GM21576 (cell line): Measurements from ENCODE around the gene TMIGD3.

ENCODE experiments used
- ATAC-seq: cut with Tn5 transposase; IDR thresholded peaks from one replicate; pipeline ENCODE4 v1.9.1; 2021; ENCODE audit warnings: mild to moderate bottlenecking, moderate library complexity; ENCODE audit not compliant: unreplicated experiment

Gene TMIGD3

GRCh38 chr1:111449703-111450017, 53.8 kb downstream of the TMIGD3 start:
- ATAC-seq, result no peak

- ATAC-seq, result peak; percentile 92
These were observed 54.3 kb downstream of the TMIGD3 start, which contains the start of the genes ATP5PB and WDR77 for GRCh38 chr1:111448918-111449702. TSS of gene ATP5PB (plus strand) at chr1:111449464. CDS start at chr1:111449542, 78 bp downstream. TSS of gene WDR77 (minus strand) at chr1:111449256. CDS start at chr1:111449169, 87 bp downstream.

- ATAC-seq, result peak; percentile 21
These were observed 54.9 kb downstream of the TMIGD3 start for GRCh38 chr1:111448482-111448917.

GRCh38 chr1:111446967-111447892, 56.2 kb downstream of the TMIGD3 start:
- ATAC-seq, result no peak

GRCh38 chr1:111446546-111446945, 56.9 kb downstream of the TMIGD3 start:
- ATAC-seq, result no peak

GRCh38 chr1:111444031-111444430, 59.4 kb downstream of the TMIGD3 start:
- no peak for ATAC-seq

- ATAC-seq, result no peak
These were observed 61.0 kb downstream of the TMIGD3 start for GRCh38 chr1:111442457-111442856.

GRCh38 chr1:111441573-111442192, 61.8 kb downstream of the TMIGD3 start:
- ATAC-seq, result no peak

- ATAC-seq, result no peak
These were observed 63.7 kb downstream of the TMIGD3 start for GRCh38 chr1:111439461-111440351.

- no peak for ATAC-seq
These were observed 66.7 kb downstream of the TMIGD3 start for GRCh38 chr1:111436726-111437125.
